Endothelial cell of umbilical vein (primary cell): ENCODE measurements around the gene MCC. TPM values are rescaled to one million over a fixed set of nuclear protein-coding genes. Genes with fewer than 3 reads are reported as not detected.

Experiments used
- BruUV-seq: library from RNA; stranded (reverse); fragments of 400-500 nt; replicated peaks from 2 replicates; lab custom pipeline; 2021; lab: Mats Ljungman, UMichigan
- CTCF ChIA-PET: fragments of 300-600, 350-600 bp; sonication (Branson Sonifier 250); formaldehyde crosslinking; loops from one replicate; lab custom pipeline; 2021; ENCODE audit warnings: antibody characterized with exemption, inconsistent platforms; lab: Charles Lee
- POLR2A ChIA-PET: fragments of 300-600, 350-600 bp; sonication (Branson Sonifier 250); formaldehyde crosslinking; loops from one replicate; lab custom pipeline; 2021; ENCODE audit warnings: antibody characterized with exemption, inconsistent platforms; lab: Charles Lee
- DNase-seq: peaks from one replicate; pipeline ENCODE4 v3.0.0-alpha.2; 2011; ENCODE audit warnings: low read depth, low spot score
- FAIRE-seq: peaks from 2 replicates; lab custom pipeline; 2011; peaks lifted over from hg19 to GRCh38; lab: Jason Lieb, UNC
- H2AFZ ChIP-seq: 2 replicates; pipeline ENCODE4 v1.6.0; 2012; ENCODE audit warnings: low read depth, low read length, control low read depth, inconsistent platforms
- H3K27ac ChIP-seq: 2 replicates; pipeline ENCODE4 v1.5.1; 2011; ENCODE audit warnings: low read depth, mild to moderate bottlenecking, control low read depth, low read length, moderate library complexity; ENCODE audit not compliant: insufficient read depth
- H3K27me3 ChIP-seq, 2 experiments: 2 replicates each; pipeline versions ENCODE4 v1.6.0 to v1.6.1; 2011; ENCODE audit warnings: low read length in 2 of 2, mixed read lengths in 1 of 2; ENCODE audit not compliant: control insufficient read depth in 2 of 2, insufficient read depth in 2 of 2
- H3K36me3 ChIP-seq, 2 experiments: 2 replicates in 1 of 2; 3 replicates in 1 of 2; pipeline ENCODE4 v1.5.1; 2011; ENCODE audit warnings: low read length in 2 of 2, mild to moderate bottlenecking in 1 of 2, moderate library complexity in 1 of 2; ENCODE audit not compliant: control insufficient read depth in 2 of 2, insufficient read depth in 2 of 2; ENCODE audit errors: extremely low read depth in 1 of 2
- H3K4me1 ChIP-seq: 3 replicates; pipeline ENCODE4 v1.5.1; 2011; ENCODE audit warnings: mild to moderate bottlenecking, low read length; ENCODE audit not compliant: control insufficient read depth, insufficient read depth; ENCODE audit errors: extremely low read depth
- H3K4me2 ChIP-seq: 2 replicates; pipeline ENCODE4 v1.6.1; 2011; ENCODE audit warnings: low read length, control low read depth, mixed read lengths; ENCODE audit not compliant: insufficient read depth
- H3K4me3 ChIP-seq, 3 experiments: fragments of 200-600 bp in 1 of 3; sonication (generic), shearing (Covaris generic) in 1 of 3; replicated peaks in 1 of 3; 2 replicates each; pipeline ENCODE4 v1.5.1; 2011 to 2016; ENCODE audit warnings: control low read depth in 3 of 3, low read length in 3 of 3, mild to moderate bottlenecking in 2 of 3, inconsistent platforms in 1 of 3, low read depth in 1 of 3, moderate library complexity in 1 of 3; ENCODE audit not compliant: insufficient read depth in 1 of 3
- H3K79me2 ChIP-seq: 2 replicates; pipeline ENCODE4 v1.6.0; 2012; ENCODE audit warnings: low read length, inconsistent platforms; ENCODE audit not compliant: control insufficient read depth, insufficient read depth
- H3K9ac ChIP-seq: replicated peaks from 2 replicates; pipeline ENCODE3; 2011; ENCODE audit warnings: low read length, control low read depth; ENCODE audit not compliant: insufficient read depth; ENCODE audit errors: extremely low read depth
- H3K9me1 ChIP-seq: replicated peaks from 3 replicates; pipeline ENCODE4 v1.6.0; 2011; ENCODE audit warnings: mild to moderate bottlenecking, low read length; ENCODE audit not compliant: control insufficient read depth, insufficient read depth; ENCODE audit errors: extremely low read depth
- H3K9me3 ChIP-seq: replicated peaks from 2 replicates; pipeline ENCODE4 v1.5.1; 2012; ENCODE audit warnings: low read length, inconsistent platforms; ENCODE audit not compliant: control insufficient read depth, insufficient read depth
- H4K20me1 ChIP-seq: replicated peaks from 2 replicates; pipeline ENCODE3; 2011; ENCODE audit warnings: mild to moderate bottlenecking, low read length; ENCODE audit not compliant: control insufficient read depth, insufficient read depth; ENCODE audit errors: extremely low read depth
- EZH2 ChIP-seq: IDR thresholded peaks from 2 replicates; pipeline ENCODE4 v1.6.1; 2012; ENCODE audit warnings: borderline replicate concordance, low read depth, mild to moderate bottlenecking, moderate library complexity, low read length, inconsistent platforms; ENCODE audit not compliant: severe bottlenecking
- FOS ChIP-seq: IDR thresholded peaks from 2 replicates; pipeline ENCODE4 v1.6.1; 2011; ENCODE audit warnings: mild to moderate bottlenecking, low read length, moderate library complexity, borderline replicate concordance; ENCODE audit not compliant: insufficient read depth
- GATA2 ChIP-seq: IDR thresholded peaks from 2 replicates; pipeline ENCODE4 v1.7.0; 2011; ENCODE audit warnings: low read depth, mild to moderate bottlenecking, moderate library complexity, mixed read lengths, low read length; ENCODE audit not compliant: insufficient read length, insufficient read depth
- JUN ChIP-seq: IDR thresholded peaks from 2 replicates; pipeline ENCODE4 v1.6.1; 2011; ENCODE audit warnings: borderline replicate concordance, low read depth; ENCODE audit not compliant: insufficient read length, insufficient read depth
- MYC ChIP-seq: IDR thresholded peaks from one replicate; pipeline ENCODE4 v1.6.1; 2011; ENCODE audit warnings: mild to moderate bottlenecking, low read depth, low read length
- POLR2A ChIP-seq: IDR thresholded peaks from 2 replicates; pipeline ENCODE4 v1.6.1; 2012; ENCODE audit warnings: low read depth, mild to moderate bottlenecking, control low read depth, low read length
- POLR2AphosphoS5 ChIP-seq: IDR thresholded peaks from 2 replicates; pipeline ENCODE4 v1.6.1; 2012; ENCODE audit warnings: low read depth, mild to moderate bottlenecking, control low read depth, low read length, moderate library complexity; ENCODE audit not compliant: insufficient read depth
- dilution Hi-C: fragments of 300-500 bp; cut with MboI; formaldehyde crosslinking; loops from one replicate; pipeline ENCODE4 v1.15.0; 2019; ENCODE audit warnings: low sequenced_read_pairs; ENCODE audit not compliant: extremely low pct_ligation_motif_present
- intact Hi-C: fragments of 100-400 bp; cut with micrococcal nuclease; formaldehyde crosslinking; loops from one replicate; pipeline ENCODE4 v1.10.0; 2022
- polyA plus RNA-seq, 4 experiments: library from polyadenylated mRNA; depleted of rRNA in 3 of 4; stranded (reverse) in 3 of 4; unstranded in 1 of 4; fragments of >200 nt; gene quantifications; 2 replicates each; pipeline versions ENCODE4 v1.2.1 to v1.2.3, GENCODE V29; 2011 to 2012; ENCODE audit warnings: missing spikeins in 1 of 4
- total RNA-seq: library from RNA; stranded (reverse); gene quantifications from 2 replicates; pipeline ENCODE4 v1.2.3, GENCODE V29; 2021
- TF ChIP-seq, protein P1 (sequence below): IDR thresholded peaks from 2 replicates; pipeline ENCODE4 v1.6.1; 2011; ENCODE audit not compliant: insufficient read depth, insufficient read length
- TF ChIP-seq, protein P2 (sequence below), 2 donors: IDR thresholded peaks; 1 replicate in 1 of 2; 2 replicates in 1 of 2; pipeline ENCODE4 v1.5.1; 2011; ENCODE audit warnings: low read length in 2 of 2, mild to moderate bottlenecking in 2 of 2, moderate library complexity in 2 of 2, control low read depth in 1 of 2, inconsistent platforms in 1 of 2, low read depth in 1 of 2; ENCODE audit not compliant: insufficient read depth in 1 of 2; ENCODE audit errors: extremely low read depth in 1 of 2

Gene MCC
- total and polyA plus RNA-seq, 2 donors (not counting 3 experiments of a cell fraction or from before 2014, with no cell fraction given), result 6.9 to 27.5 TPM

DNA sequence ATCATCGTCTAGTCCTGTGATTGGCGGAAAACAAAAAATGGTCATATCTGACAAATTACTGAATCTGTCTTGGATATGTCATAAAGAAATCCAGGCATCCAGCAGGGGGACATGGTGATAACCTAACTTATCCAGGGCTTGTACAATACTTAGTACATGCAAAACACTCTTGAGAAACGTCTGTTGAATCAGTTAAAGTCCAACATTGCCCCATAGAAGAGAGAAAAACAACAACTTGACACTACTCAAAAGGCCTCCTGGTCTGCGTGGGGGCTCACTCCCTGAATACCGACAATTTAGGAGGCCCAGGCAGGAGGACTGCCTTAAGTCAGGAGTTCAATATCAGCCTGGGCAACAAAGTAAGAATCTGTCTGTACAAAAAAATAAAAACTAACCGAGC is 294.1 kb downstream of the MCC start:
- CTCF ChIA-PET, result no interaction called here
- dilution Hi-C loops (no loop called here), intact Hi-C loops (no loop called here)
- no peaks in the 10 kb centered on the region for H3K9me3 ChIP-seq
- no peak overlapping the region for H2AFZ ChIP-seq
- BruUV-seq, result no TSS peak
- H3K36me3 ChIP-seq, result no peaks in the 10 kb centered on the region
- no peaks in the 10 kb centered on the region for H3K4me1 ChIP-seq
- H3K79me2 ChIP-seq, result no peaks in the 10 kb centered on the region
- no peaks in the 10 kb centered on the region for H4K20me1 ChIP-seq
- TF ChIP-seq EZH2, result no peak
- TF ChIP-seq JUN, result no peak
- no peak for TF ChIP-seq GATA2
- no peak for TF ChIP-seq POLR2A
- TF ChIP-seq, protein P1, sequence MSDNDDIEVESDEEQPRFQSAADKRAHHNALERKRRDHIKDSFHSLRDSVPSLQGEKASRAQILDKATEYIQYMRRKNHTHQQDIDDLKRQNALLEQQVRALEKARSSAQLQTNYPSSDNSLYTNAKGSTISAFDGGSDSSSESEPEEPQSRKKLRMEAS, result no peak
- no peak for TF ChIP-seq FOS
- TF ChIP-seq, protein P2, sequence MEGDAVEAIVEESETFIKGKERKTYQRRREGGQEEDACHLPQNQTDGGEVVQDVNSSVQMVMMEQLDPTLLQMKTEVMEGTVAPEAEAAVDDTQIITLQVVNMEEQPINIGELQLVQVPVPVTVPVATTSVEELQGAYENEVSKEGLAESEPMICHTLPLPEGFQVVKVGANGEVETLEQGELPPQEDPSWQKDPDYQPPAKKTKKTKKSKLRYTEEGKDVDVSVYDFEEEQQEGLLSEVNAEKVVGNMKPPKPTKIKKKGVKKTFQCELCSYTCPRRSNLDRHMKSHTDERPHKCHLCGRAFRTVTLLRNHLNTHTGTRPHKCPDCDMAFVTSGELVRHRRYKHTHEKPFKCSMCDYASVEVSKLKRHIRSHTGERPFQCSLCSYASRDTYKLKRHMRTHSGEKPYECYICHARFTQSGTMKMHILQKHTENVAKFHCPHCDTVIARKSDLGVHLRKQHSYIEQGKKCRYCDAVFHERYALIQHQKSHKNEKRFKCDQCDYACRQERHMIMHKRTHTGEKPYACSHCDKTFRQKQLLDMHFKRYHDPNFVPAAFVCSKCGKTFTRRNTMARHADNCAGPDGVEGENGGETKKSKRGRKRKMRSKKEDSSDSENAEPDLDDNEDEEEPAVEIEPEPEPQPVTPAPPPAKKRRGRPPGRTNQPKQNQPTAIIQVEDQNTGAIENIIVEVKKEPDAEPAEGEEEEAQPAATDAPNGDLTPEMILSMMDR (IDR thresholded peaks at IDR 0.05; ENCODE audit: extremely low read depth in 1 of 2, insufficient read depth in 1 of 2, low read depth in 1 of 2, low read length in 2 of 2), result no peak
- TF ChIP-seq MYC, result no peak
- no peak for TF ChIP-seq POLR2AphosphoS5
- H3K4me2 ChIP-seq, result no peak overlapping the region
- H3K27ac ChIP-seq, result no peak overlapping the region
- FAIRE-seq, result no peak
- H3K27me3 ChIP-seq, result no peaks in the 10 kb centered on the region
- no peak overlapping the region for H3K9ac ChIP-seq
- no peak for DNase-seq
- no peak overlapping the region for H3K4me3 ChIP-seq
- POLR2A ChIA-PET, result no interaction called here
- H3K9me1 ChIP-seq, result no peaks in the 10 kb centered on the region
